HEK293 (cell line): ENCODE data around the gene TAF1B.

ENCODE experiments used
- CTCF ChIA-PET: fragments of 350-600 bp; formaldehyde crosslinking; extraction: SDS; loops from one replicate; lab custom pipeline; 2021; ENCODE audit warnings: antibody characterized with exemption; lab: Yijun Ruan, JAX
- POLR2A ChIA-PET: fragments of 300-600 bp; formaldehyde crosslinking; extraction: SDS; loops from one replicate; lab custom pipeline; 2020; ENCODE audit warnings: antibody characterized with exemption, inconsistent platforms; lab: Yijun Ruan, JAX
- H3K27ac ChIP-seq: fragments of 200-500 bp; sonication (Bioruptor generic); 2 replicates; pipeline ENCODE4 v1.5.1; 2014; ENCODE audit warnings: low read depth, low read length, control low read depth, inconsistent platforms; ENCODE audit errors: extremely low read depth
- H3K36me3 ChIP-seq, 2 experiments: fragments of 200-500 bp in 1 of 2; sonication (Bioruptor generic) in 1 of 2; 1 replicate in 1 of 2; 2 replicates in 1 of 2; pipeline ENCODE4 v1.5.1; 2014 to 2017; ENCODE audit warnings: inconsistent platforms in 2 of 2, low read length in 2 of 2; ENCODE audit not compliant: control insufficient read depth in 2 of 2, insufficient read depth in 1 of 2
- H3K4me1 ChIP-seq: fragments of 200-500 bp; sonication (Bioruptor generic); 2 replicates; pipeline ENCODE4 v1.5.1; 2014; ENCODE audit warnings: mild to moderate bottlenecking, low read length, inconsistent platforms; ENCODE audit not compliant: control insufficient read depth, insufficient read depth
- H3K4me3 ChIP-seq: 2 replicates; pipeline ENCODE4 v1.5.1; 2011; ENCODE audit warnings: low read depth, mild to moderate bottlenecking, control low read depth, low read length, moderate library complexity
- H3K9me3 ChIP-seq: fragments of 200-500 bp; sonication (Bioruptor generic); 2 replicates; pipeline ENCODE4 v1.5.1; 2014; ENCODE audit warnings: low read depth, low read length, inconsistent platforms; ENCODE audit not compliant: control insufficient read depth, insufficient read depth
- BCL11B ChIP-seq: fragments of 450-650 bp; formaldehyde crosslinking; IDR thresholded peaks from 2 replicates; pipeline ENCODE4 v1.5.1; 2016; ENCODE audit warnings: low read depth, missing biosample characterization, missing genetic modification characterization
- ELK4 ChIP-seq: IDR thresholded peaks from 2 replicates; pipeline ENCODE4 v1.6.1; 2011; ENCODE audit warnings: mild to moderate bottlenecking, low read depth, low read length, borderline replicate concordance
- GLIS2 ChIP-seq: fragments of 450-650 bp; formaldehyde crosslinking; IDR thresholded peaks from 2 replicates; pipeline ENCODE4 v1.5.1; 2016; ENCODE audit warnings: missing biosample characterization, missing genetic modification characterization
- HIC1 ChIP-seq: fragments of 450-650 bp; formaldehyde crosslinking; IDR thresholded peaks from 2 replicates; pipeline ENCODE4 v1.5.1; 2016; ENCODE audit warnings: missing biosample characterization, missing genetic modification characterization
- KLF10 ChIP-seq: fragments of 450-650 bp; IDR thresholded peaks from 2 replicates; pipeline ENCODE4 v1.5.1; 2018; ENCODE audit warnings: missing biosample characterization, mild to moderate bottlenecking, missing genetic modification characterization
- MYNN ChIP-seq: fragments of 450-650 bp; formaldehyde crosslinking; IDR thresholded peaks from 2 replicates; pipeline ENCODE4 v1.5.1; 2016; ENCODE audit warnings: missing biosample characterization, missing genetic modification characterization, borderline replicate concordance
- OSR2 ChIP-seq: fragments of 450-650 bp; formaldehyde crosslinking; IDR thresholded peaks from 2 replicates; pipeline ENCODE4 v1.5.1; 2016; ENCODE audit warnings: missing biosample characterization, missing genetic modification characterization
- OVOL3 ChIP-seq: fragments of 450-650 bp; formaldehyde crosslinking; IDR thresholded peaks from 2 replicates; pipeline ENCODE4 v1.5.1; 2016; ENCODE audit warnings: missing biosample characterization, missing genetic modification characterization
- ZNF112 ChIP-seq: fragments of 450-650 bp; formaldehyde crosslinking; IDR thresholded peaks from 2 replicates; pipeline ENCODE4 v1.5.0; 2017; ENCODE audit warnings: missing biosample characterization, missing genetic modification characterization
- ZNF146 ChIP-seq: fragments of 450-650 bp; formaldehyde crosslinking; IDR thresholded peaks from 2 replicates; pipeline ENCODE4 v1.5.1; 2016; ENCODE audit warnings: missing biosample characterization, missing genetic modification characterization
- ZNF157 ChIP-seq: fragments of 450-650 bp; formaldehyde crosslinking; IDR thresholded peaks from 2 replicates; pipeline ENCODE4 v1.5.1; 2016; ENCODE audit warnings: missing biosample characterization, missing genetic modification characterization
- ZNF184 ChIP-seq: fragments of 450-650 bp; IDR thresholded peaks from 2 replicates; pipeline ENCODE4 v1.5.1; 2018; ENCODE audit warnings: missing biosample characterization, mild to moderate bottlenecking, missing genetic modification characterization
- ZNF214 ChIP-seq: fragments of 450-650 bp; formaldehyde crosslinking; IDR thresholded peaks from 2 replicates; pipeline ENCODE4 v1.5.1; 2017; ENCODE audit warnings: missing biosample characterization, mild to moderate bottlenecking, missing genetic modification characterization, borderline replicate concordance
- ZNF23 ChIP-seq: fragments of 450-650 bp; formaldehyde crosslinking; IDR thresholded peaks from 2 replicates; pipeline ENCODE4 v1.5.1; 2016; ENCODE audit warnings: missing biosample characterization, missing genetic modification characterization, borderline replicate concordance
- ZNF26 ChIP-seq: fragments of 450-650 bp; formaldehyde crosslinking; IDR thresholded peaks from 2 replicates; pipeline ENCODE4 v1.5.1; 2016; ENCODE audit warnings: missing biosample characterization, missing genetic modification characterization
- ZNF302 ChIP-seq: fragments of 450-650 bp; formaldehyde crosslinking; IDR thresholded peaks from 2 replicates; pipeline ENCODE4 v1.5.1; 2016; ENCODE audit warnings: missing biosample characterization, missing genetic modification characterization, low read depth
- ZNF391 ChIP-seq: fragments of 450-650 bp; formaldehyde crosslinking; IDR thresholded peaks from 2 replicates; pipeline ENCODE4 v1.5.1; 2016; ENCODE audit warnings: low read depth, missing biosample characterization, missing genetic modification characterization, borderline replicate concordance
- ZNF404 ChIP-seq: fragments of 450-650 bp; formaldehyde crosslinking; IDR thresholded peaks from 2 replicates; pipeline ENCODE4 v1.5.1; 2017; ENCODE audit warnings: missing biosample characterization, missing genetic modification characterization
- ZNF449 ChIP-seq: fragments of 450-650 bp; formaldehyde crosslinking; IDR thresholded peaks from 2 replicates; pipeline ENCODE4 v1.5.1; 2017; ENCODE audit warnings: missing biosample characterization, mild to moderate bottlenecking, missing genetic modification characterization, moderate library complexity
- ZNF530 ChIP-seq: fragments of 450-650 bp; formaldehyde crosslinking; IDR thresholded peaks from 2 replicates; pipeline ENCODE4 v1.5.1; 2016; ENCODE audit warnings: low read depth, missing biosample characterization, missing genetic modification characterization
- ZNF549 ChIP-seq: fragments of 450-650 bp; IDR thresholded peaks from 2 replicates; pipeline ENCODE4 v1.5.1; 2018; ENCODE audit warnings: missing biosample characterization, missing genetic modification characterization, mild to moderate bottlenecking, inconsistent platforms, moderate library complexity
- ZNF580 ChIP-seq: fragments of 450-650 bp; formaldehyde crosslinking; IDR thresholded peaks from 2 replicates; pipeline ENCODE4 v1.5.1; 2016; ENCODE audit warnings: missing biosample characterization, missing genetic modification characterization
- ZNF626 ChIP-seq: fragments of 450-650 bp; sonication (Bioruptor Pico); formaldehyde crosslinking; IDR thresholded peaks from 2 replicates; pipeline ENCODE4 v1.5.1; 2018; ENCODE audit warnings: missing biosample characterization, missing genetic modification characterization, inconsistent platforms
- ZNF664 ChIP-seq: fragments of 450-650 bp; formaldehyde crosslinking; IDR thresholded peaks from 2 replicates; pipeline ENCODE4 v1.5.1; 2016; ENCODE audit warnings: missing biosample characterization, missing genetic modification characterization
- ZNF670 ChIP-seq: fragments of 450-650 bp; formaldehyde crosslinking; IDR thresholded peaks from 2 replicates; pipeline ENCODE4 v1.5.1; 2016; ENCODE audit warnings: missing biosample characterization, missing genetic modification characterization, low read depth
- ZSCAN16 ChIP-seq: fragments of 450-650 bp; formaldehyde crosslinking; IDR thresholded peaks from 2 replicates; pipeline ENCODE4 v1.5.1; 2016; ENCODE audit warnings: missing biosample characterization, missing genetic modification characterization

Gene TAF1B

GRCh38 chr2:9830685-9831410 is 12.4 kb upstream of the TAF1B start:
- H3K27ac ChIP-seq: no peak overlapping the region
- H3K9me3 ChIP-seq: no peaks in the 10 kb centered on the region
- no peaks in the 10 kb centered on the region for H3K4me1 ChIP-seq
- no peak overlapping the region for H3K4me3 ChIP-seq
- H3K36me3 ChIP-seq: no peaks in the 10 kb centered on the region
- POLR2A ChIA-PET: interaction anchor here (1.4 kb wide), 1 partner anchor 12 kb away, joined by 18 read pairs; the partner anchor contains the start of gene TAF1B
- no peak for TF ChIP-seq ZNF302 (tag by site-specific recombination)
- TF ChIP-seq ZNF184 (tag by site-specific recombination): no peak
- no peak for TF ChIP-seq ZNF580 (tag by site-specific recombination)
- TF ChIP-seq ZNF23: no peak
- 0 out of 2 replicates have a peak, but pooled peaks have one; percentile 5 for TF ChIP-seq OSR2 (tag by site-specific recombination)
- TF ChIP-seq ZNF404 (tag by site-specific recombination): no peak
- TF ChIP-seq HIC1 (tag by site-specific recombination): no peak
- no peak for TF ChIP-seq MYNN (tag by site-specific recombination)
- CTCF ChIA-PET: interaction anchor here (0.6 to 1.3 kb wide), 4 partner anchors 31 to 155 kb away, joined by 3 to 8 read pairs (median 4); no protein-coding TSS in a partner anchor

GRCh38 chr2:9831670-9832069 is 11.6 kb upstream of the TAF1B start:
- Histone ChIP-seq H3K4me1 (no peaks in the 10 kb centered on the region), H3K4me3 (no peak overlapping the region)
- CTCF ChIA-PET: interaction anchor here (0.6 to 1.3 kb wide), 4 partner anchors 32 to 154 kb away, joined by 3 to 8 read pairs (median 4); no protein-coding TSS in a partner anchor
- TF ChIP-seq ZNF391 (tag by site-specific recombination) (no peak), ZNF449 (tag by site-specific recombination) (no peak), ZNF26 (tag by site-specific recombination) (no peak), ZNF184 (tag by site-specific recombination) (no peak), KLF10 (tag by site-specific recombination) (no peak), BCL11B (tag by site-specific recombination) (no peak), ZSCAN16 (tag by site-specific recombination) (no peak), ZNF626 (tag by site-specific recombination) (no peak), GLIS2 (tag by site-specific recombination) (no peak), ZNF157 (tag by site-specific recombination) (no peak), ELK4 (no peak), ZNF112 (tag by site-specific recombination) (no peak), ZNF670 (tag by site-specific recombination) (no peak), ZNF146 (tag by site-specific recombination) (no peak), OVOL3 (no peak), ZNF214 (tag by site-specific recombination) (no peak), ZNF549 (no peak), ZNF664 (tag by site-specific recombination) (no peak), ZNF23 (no peak), ZNF530 (tag by site-specific recombination) (no peak)
- TF ChIP-seq, all 188 proteins: peak for 0
- Histone ChIP-seq H3K36me3 (no peaks in the 10 kb centered on the region), H3K27ac (no peak overlapping the region), H3K9me3 (no peaks in the 10 kb centered on the region)
- POLR2A ChIA-PET: interaction anchor here (1.4 kb wide), 1 partner anchor 12 kb away, joined by 18 read pairs; the partner anchor contains the start of gene TAF1B
